Mesothelial cell of epicardium (in vitro differentiated cells): Measurements from ENCODE around the gene KCNK5. TPM values are rescaled to one million over a fixed set of nuclear protein-coding genes. Genes with fewer than 3 reads are reported as not detected.

Source experiments
- DNase-seq, 2 experiments: peaks; one replicate each; pipeline ENCODE4 v3.0.0; 2021; ENCODE audit warnings: low spot score in 2 of 2; ENCODE audit not compliant: unreplicated experiment in 2 of 2
- H3K27ac Mint-ChIP-seq: 2 replicates; pipeline ENCODE4 v1.8.0; 2021; ENCODE audit warnings: mixed read lengths
- H3K27me3 Mint-ChIP-seq: 2 replicates; pipeline ENCODE4 v1.8.0; 2021; ENCODE audit warnings: low read depth, mixed read lengths
- H3K36me3 Mint-ChIP-seq: 2 replicates; pipeline ENCODE4 v1.8.0; 2021; ENCODE audit warnings: mixed read lengths
- H3K4me1 Mint-ChIP-seq: 2 replicates; pipeline ENCODE4 v1.8.0; 2021; ENCODE audit warnings: mixed read lengths
- H3K4me3 Mint-ChIP-seq: 2 replicates; pipeline ENCODE4 v1.8.0; 2021; ENCODE audit warnings: mild to moderate bottlenecking, moderate library complexity, mixed read lengths
- H3K9me3 Mint-ChIP-seq: 2 replicates; pipeline ENCODE4 v1.8.0; 2021; ENCODE audit warnings: mixed read lengths
- total RNA-seq: library from RNA; stranded (reverse); gene quantifications from 3 replicates; pipeline ENCODE4 v1.2.1, GENCODE V29; 2021
- TF ChIP-seq, protein P1 (sequence below): fragments of 200-600 bp; sonication (generic); IDR thresholded peaks from one replicate; pipeline ENCODE4 v1.5.0; 2021; ENCODE audit warnings: antibody characterized with exemption; ENCODE audit not compliant: unreplicated experiment

KCNK5 gene
- total RNA-seq, 1 donor from 2014 or later: 2.5 TPM

DNA sequence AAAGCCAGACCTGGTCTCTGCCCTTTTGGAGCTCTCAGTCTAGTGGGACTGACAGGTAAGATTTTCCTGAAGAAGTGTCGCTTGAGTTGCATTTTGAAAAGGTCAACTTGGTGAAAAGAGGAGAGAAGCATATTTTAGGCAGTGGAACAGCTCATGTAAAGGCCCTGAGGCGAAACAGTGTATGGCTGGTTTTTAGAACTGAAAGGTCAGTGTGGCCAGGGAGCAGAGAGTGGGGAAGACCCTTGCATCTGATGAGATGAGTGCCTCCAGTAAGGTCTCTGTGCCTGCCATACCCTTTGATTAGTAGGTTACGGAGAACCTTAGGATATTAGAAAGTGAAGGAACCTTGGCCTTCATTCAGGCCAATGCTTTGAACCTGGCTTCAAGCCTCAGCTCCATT lies 58.4 kb downstream of the KCNK5 start:
- Mint-ChIP-seq H3K27ac (no peak overlapping the region), H3K4me3 (no peak overlapping the region), H3K4me1 (no peaks in the 10 kb centered on the region), H3K36me3 (no peaks in the 10 kb centered on the region), H3K9me3 (peaks cover 11% of the 10 kb centered on the region), H3K27me3 (peaks cover 18% of the 10 kb centered on the region)
- DNase-seq: no peak
- TF ChIP-seq, protein P1, sequence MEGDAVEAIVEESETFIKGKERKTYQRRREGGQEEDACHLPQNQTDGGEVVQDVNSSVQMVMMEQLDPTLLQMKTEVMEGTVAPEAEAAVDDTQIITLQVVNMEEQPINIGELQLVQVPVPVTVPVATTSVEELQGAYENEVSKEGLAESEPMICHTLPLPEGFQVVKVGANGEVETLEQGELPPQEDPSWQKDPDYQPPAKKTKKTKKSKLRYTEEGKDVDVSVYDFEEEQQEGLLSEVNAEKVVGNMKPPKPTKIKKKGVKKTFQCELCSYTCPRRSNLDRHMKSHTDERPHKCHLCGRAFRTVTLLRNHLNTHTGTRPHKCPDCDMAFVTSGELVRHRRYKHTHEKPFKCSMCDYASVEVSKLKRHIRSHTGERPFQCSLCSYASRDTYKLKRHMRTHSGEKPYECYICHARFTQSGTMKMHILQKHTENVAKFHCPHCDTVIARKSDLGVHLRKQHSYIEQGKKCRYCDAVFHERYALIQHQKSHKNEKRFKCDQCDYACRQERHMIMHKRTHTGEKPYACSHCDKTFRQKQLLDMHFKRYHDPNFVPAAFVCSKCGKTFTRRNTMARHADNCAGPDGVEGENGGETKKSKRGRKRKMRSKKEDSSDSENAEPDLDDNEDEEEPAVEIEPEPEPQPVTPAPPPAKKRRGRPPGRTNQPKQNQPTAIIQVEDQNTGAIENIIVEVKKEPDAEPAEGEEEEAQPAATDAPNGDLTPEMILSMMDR: no peak

DNA sequence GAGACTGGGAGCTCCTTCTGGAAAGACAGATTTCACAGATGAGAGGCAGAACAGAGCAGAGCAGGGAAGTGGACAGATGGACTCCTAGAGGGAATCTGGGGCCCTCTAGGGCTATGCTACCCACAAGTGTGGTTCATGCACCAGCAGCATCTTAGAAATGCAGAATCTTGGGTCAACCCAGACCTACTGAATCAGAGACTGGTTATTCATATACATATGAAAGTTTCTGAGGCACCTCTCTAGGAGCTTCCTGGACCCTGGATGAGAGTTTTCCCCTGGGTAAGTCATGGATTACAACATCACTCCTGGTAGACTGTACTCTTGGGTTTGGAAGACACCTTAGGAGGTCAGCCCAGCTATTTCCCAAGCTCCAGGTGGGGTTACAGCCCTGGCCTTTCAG lies 58.9 kb downstream of the KCNK5 start:
- DNase-seq: no peak
- Mint-ChIP-seq H3K27me3 (peaks cover 20% of the 10 kb centered on the region), H3K9me3 (peaks cover 11% of the 10 kb centered on the region)

DNA sequence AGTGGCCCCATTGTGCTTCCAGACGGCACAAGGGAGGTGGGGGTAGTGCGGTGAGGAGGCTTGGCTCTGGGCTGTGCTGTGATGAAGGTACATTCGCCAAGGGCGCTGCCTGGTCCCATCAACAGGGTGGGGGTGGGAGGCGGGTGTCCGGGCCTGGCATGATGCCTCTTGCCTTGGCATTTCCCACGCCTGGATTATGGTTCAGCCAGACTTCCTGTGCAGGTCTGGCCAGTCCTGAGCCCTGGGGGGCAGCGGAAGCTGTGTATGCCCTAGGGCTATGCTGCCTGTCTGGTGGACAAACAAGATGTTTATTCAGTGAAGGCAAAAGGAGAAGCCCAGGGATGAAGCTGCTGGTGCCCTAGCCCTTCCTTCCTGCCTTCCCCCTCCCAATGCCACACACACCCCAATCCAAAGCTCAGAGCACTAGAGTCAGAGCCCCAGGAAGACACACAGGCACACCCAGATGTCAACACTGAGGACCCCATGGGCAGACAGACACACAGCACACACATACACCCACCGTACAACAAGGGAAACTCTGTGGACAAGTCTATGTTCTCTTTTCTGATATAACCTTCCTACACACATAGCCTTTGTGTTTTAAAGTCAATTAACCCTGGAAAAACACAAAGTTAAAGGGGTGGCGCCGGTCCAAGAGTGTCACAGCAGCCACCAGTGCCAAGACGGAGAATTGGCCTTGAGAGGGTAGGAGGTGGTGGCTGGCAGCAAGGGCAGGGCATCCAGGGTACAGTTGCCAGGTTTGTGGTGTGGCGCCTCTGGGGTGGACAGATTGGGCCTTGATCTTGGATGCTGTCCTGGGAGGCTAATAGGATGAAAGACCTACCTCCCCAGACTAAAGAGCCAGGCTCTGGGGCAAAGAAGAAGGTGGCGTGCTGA lies 59.6 kb downstream of the KCNK5 start:
- no peak for DNase-seq

More for the DNA sequence above, 58.9 kb downstream of the KCNK5 start:
- H3K4me1 Mint-ChIP-seq: no peaks in the 10 kb centered on the region
- no peak overlapping the region for H3K27ac Mint-ChIP-seq
- H3K36me3 Mint-ChIP-seq: no peaks in the 10 kb centered on the region
- TF ChIP-seq, protein P1: no peak
- no peak overlapping the region for H3K4me3 Mint-ChIP-seq

DNA sequence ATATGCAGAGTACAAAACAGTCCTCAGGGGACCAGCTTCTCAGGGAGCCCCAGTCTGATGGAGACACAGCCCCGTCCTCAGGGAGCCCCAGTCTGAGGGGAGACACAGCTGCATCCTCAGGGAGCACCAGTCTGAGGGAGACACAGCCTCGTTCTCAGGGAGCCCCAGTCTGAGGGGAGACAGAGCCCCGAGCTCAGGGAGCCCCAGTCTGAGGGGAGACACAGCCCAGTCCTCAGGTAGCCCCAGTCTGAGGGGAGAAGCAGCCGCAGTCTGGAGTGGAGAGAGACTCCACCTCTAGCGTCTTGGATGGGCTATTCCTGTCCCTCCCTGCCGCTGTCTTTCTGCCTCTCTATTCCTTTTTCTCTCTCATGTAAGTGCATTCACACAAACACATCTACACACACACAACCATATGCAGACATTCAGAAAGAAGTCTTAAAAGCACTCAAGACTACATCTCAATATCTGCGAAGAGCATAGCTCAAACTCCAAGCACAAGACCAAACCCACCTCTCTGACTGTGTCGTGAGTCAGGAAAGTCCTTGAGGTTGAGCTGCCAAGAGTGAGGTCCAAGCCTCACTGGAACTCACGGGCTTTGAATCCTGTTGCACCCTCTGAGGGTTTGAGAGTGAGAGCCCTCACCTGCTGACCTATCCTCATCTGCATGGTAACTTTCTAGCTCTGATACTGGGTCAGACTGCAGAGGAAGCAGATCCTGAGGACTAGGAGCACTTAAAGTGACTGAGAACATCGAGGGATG lies 61.2 kb downstream of the KCNK5 start:
- Mint-ChIP-seq H3K27ac (no peak overlapping the region), H3K27me3 (peaks cover 32% of the 10 kb centered on the region), H3K36me3 (no peaks in the 10 kb centered on the region), H3K9me3 (peaks cover 11% of the 10 kb centered on the region), H3K4me3 (no peak overlapping the region), H3K4me1 (no peaks in the 10 kb centered on the region)
- DNase-seq: no peak
- TF ChIP-seq, protein P1: no peak

More for the DNA sequence above, 59.6 kb downstream of the KCNK5 start:
- H3K27ac Mint-ChIP-seq: no peak overlapping the region
- TF ChIP-seq, protein P1: no peak
- H3K36me3 Mint-ChIP-seq: no peaks in the 10 kb centered on the region
- H3K27me3 Mint-ChIP-seq: peaks cover 25% of the 10 kb centered on the region
- H3K9me3 Mint-ChIP-seq: peaks cover 11% of the 10 kb centered on the region
- H3K4me1 Mint-ChIP-seq: no peaks in the 10 kb centered on the region
- H3K4me3 Mint-ChIP-seq: no peak overlapping the region

DNA sequence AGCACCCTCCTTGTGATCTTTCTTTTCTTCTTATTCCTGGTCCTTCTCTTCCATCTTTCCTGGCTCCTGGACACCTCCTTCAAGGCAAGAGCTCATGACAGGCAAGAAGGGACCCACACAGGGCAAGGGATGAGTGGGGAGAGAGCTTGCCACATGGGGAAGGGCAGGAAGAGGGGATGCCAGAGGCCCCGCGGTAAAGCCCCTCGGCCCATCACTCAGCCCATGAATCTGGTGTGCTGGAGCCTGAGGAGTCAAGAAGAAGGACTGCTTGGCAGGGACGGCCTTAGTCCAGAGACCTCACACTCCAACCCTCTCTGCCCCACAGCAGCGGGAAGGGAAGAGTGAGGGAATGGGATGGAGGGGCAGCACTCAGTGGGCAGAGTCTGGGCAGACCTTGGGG lies 62.0 kb downstream of the KCNK5 start:
- no peak for DNase-seq
- peaks cover 11% of the 10 kb centered on the region for H3K9me3 Mint-ChIP-seq
- H3K4me1 Mint-ChIP-seq: no peaks in the 10 kb centered on the region
- TF ChIP-seq, protein P1: no peak
- peaks cover 32% of the 10 kb centered on the region for H3K27me3 Mint-ChIP-seq
- H3K27ac Mint-ChIP-seq: no peak overlapping the region
- H3K36me3 Mint-ChIP-seq: no peaks in the 10 kb centered on the region
- H3K4me3 Mint-ChIP-seq: no peak overlapping the region
